WTC11 (cell line): ENCODE measurements around the gene TMEM186. TPM values are rescaled to one million over a fixed set of nuclear protein-coding genes. Genes with fewer than 3 reads are reported as not detected.

Experiments
- ATAC-seq: fragments of 200-7000 bp; cut with Tn5 transposase; 2 replicates; pipeline ENCODE4 v1.10.0; 2021; ENCODE audit warnings: mild to moderate bottlenecking, moderate library complexity
- CTCF ChIA-PET: fragments of 300-600 bp; sonication (Branson Sonifier 250); formaldehyde crosslinking; loops from one replicate; lab custom pipeline; 2021; ENCODE audit warnings: antibody characterized with exemption; lab: Charles Lee
- POLR2A ChIA-PET: fragments of 350-600 bp; sonication (Branson Sonifier 250); formaldehyde crosslinking; loops from one replicate; lab custom pipeline; 2021; ENCODE audit warnings: antibody characterized with exemption; lab: Charles Lee
- DNase-seq: peaks from one replicate; pipeline ENCODE4 v3.0.0; 2021; ENCODE audit warnings: low spot score
- H3K27ac Mint-ChIP-seq: 2 replicates; pipeline ENCODE4 v1.8.0; 2021; ENCODE audit warnings: mixed read lengths
- H3K27me3 Mint-ChIP-seq: 2 replicates; pipeline ENCODE4 v1.8.0; 2021; ENCODE audit warnings: low read depth, mild to moderate bottlenecking, moderate library complexity, mixed read lengths
- H3K36me3 Mint-ChIP-seq: 2 replicates; pipeline ENCODE4 v1.8.0; 2021; ENCODE audit warnings: mixed read lengths
- H3K4me1 Mint-ChIP-seq: 2 replicates; pipeline ENCODE4 v1.8.0; 2022; ENCODE audit warnings: mixed read lengths
- H3K4me3 Mint-ChIP-seq: 2 replicates; pipeline ENCODE4 v1.8.0; 2021; ENCODE audit warnings: mild to moderate bottlenecking, moderate library complexity, mixed read lengths
- H3K9me3 Mint-ChIP-seq: 2 replicates; pipeline ENCODE4 v1.8.0; 2021; ENCODE audit warnings: mixed read lengths
- CBFB ChIP-seq: sonication (generic); formaldehyde crosslinking; IDR thresholded peaks from 2 replicates; pipeline ENCODE4 v1.8.1; 2022; ENCODE audit warnings: mild to moderate bottlenecking, low read depth, missing genetic modification reagents
- E2F1 ChIP-seq: sonication (generic); formaldehyde crosslinking; IDR thresholded peaks from 2 replicates; pipeline ENCODE4 v1.8.0; 2022; ENCODE audit warnings: mild to moderate bottlenecking, missing genetic modification reagents
- E2F5 ChIP-seq: sonication (generic); formaldehyde crosslinking; IDR thresholded peaks from 2 replicates; pipeline ENCODE4 v1.8.1; 2022; ENCODE audit warnings: mild to moderate bottlenecking, moderate library complexity, missing genetic modification reagents
- ERG ChIP-seq: fragments of 250-450 bp; sonication (Bioruptor Pico); IDR thresholded peaks from 2 replicates; pipeline ENCODE4 v1.8.0; 2021; ENCODE audit warnings: mild to moderate bottlenecking
- ETV6 ChIP-seq: sonication (generic); formaldehyde crosslinking; IDR thresholded peaks from 2 replicates; pipeline ENCODE4 v1.8.1; 2022; ENCODE audit warnings: mild to moderate bottlenecking, missing genetic modification reagents
- FOXJ3 ChIP-seq: sonication (generic); formaldehyde crosslinking; IDR thresholded peaks from 2 replicates; pipeline ENCODE4 v1.9.0; 2021; ENCODE audit warnings: missing genetic modification reagents, mild to moderate bottlenecking, borderline replicate concordance
- FOXP4 ChIP-seq: sonication (generic); formaldehyde crosslinking; IDR thresholded peaks from 2 replicates; pipeline ENCODE4 v1.8.0; 2022; ENCODE audit warnings: mild to moderate bottlenecking, missing genetic modification reagents
- MXD4 ChIP-seq: fragments of 250-450 bp; sonication (Bioruptor Pico); IDR thresholded peaks from 2 replicates; pipeline ENCODE4 v1.8.0; 2021; ENCODE audit warnings: mild to moderate bottlenecking, moderate library complexity, borderline replicate concordance
- OVOL2 ChIP-seq: fragments of 250-450 bp; sonication (Bioruptor Pico); IDR thresholded peaks from 2 replicates; pipeline ENCODE4 v1.9.0; 2021; ENCODE audit warnings: mild to moderate bottlenecking, borderline replicate concordance
- PRRX2 ChIP-seq: fragments of 250-450 bp; sonication (Bioruptor Pico); IDR thresholded peaks from 2 replicates; pipeline ENCODE4 v1.8.0; 2021; ENCODE audit warnings: mild to moderate bottlenecking
- SP1 ChIP-seq: sonication (generic); formaldehyde crosslinking; conservative IDR thresholded peaks from 2 replicates; pipeline ENCODE4 v1.8.1; 2022; ENCODE audit warnings: missing genetic modification reagents
- TEAD1 ChIP-seq: sonication (generic); formaldehyde crosslinking; IDR thresholded peaks from 2 replicates; pipeline ENCODE4 v1.8.0; 2022; ENCODE audit warnings: mild to moderate bottlenecking, missing genetic modification reagents
- TEAD4 ChIP-seq: sonication (generic); formaldehyde crosslinking; IDR thresholded peaks from 2 replicates; pipeline ENCODE4 v1.8.0; 2022; ENCODE audit warnings: mild to moderate bottlenecking, missing genetic modification reagents
- ZNF121 ChIP-seq: sonication (generic); formaldehyde crosslinking; IDR thresholded peaks from 2 replicates; pipeline ENCODE4 v1.8.0; 2023; ENCODE audit warnings: missing genetic modification reagents
- ZNF219 ChIP-seq: sonication (generic); formaldehyde crosslinking; IDR thresholded peaks from 2 replicates; pipeline ENCODE4 v1.8.0; 2023; ENCODE audit warnings: missing genetic modification reagents, mild to moderate bottlenecking, borderline replicate concordance
- ZNF263 ChIP-seq: sonication (generic); formaldehyde crosslinking; IDR thresholded peaks from 2 replicates; pipeline ENCODE4 v1.8.1; 2022; ENCODE audit warnings: low read depth, mild to moderate bottlenecking, moderate library complexity, missing genetic modification reagents
- total RNA-seq: library from RNA; stranded (reverse); gene quantifications from 3 replicates; pipeline ENCODE4 v1.2.3, GENCODE V29; 2021
- TF ChIP-seq, protein P1 (sequence below): sonication (generic); formaldehyde crosslinking; IDR thresholded peaks from 2 replicates; pipeline ENCODE4 v1.8.0; 2022; ENCODE audit warnings: mild to moderate bottlenecking, missing genetic modification reagents
- TF ChIP-seq, protein P2 (sequence below): sonication (generic); formaldehyde crosslinking; IDR thresholded peaks from 2 replicates; pipeline ENCODE4 v1.8.0; 2023; ENCODE audit warnings: missing genetic modification reagents, mild to moderate bottlenecking, borderline replicate concordance
- TF ChIP-seq, protein P3 (sequence below): sonication (generic); formaldehyde crosslinking; IDR thresholded peaks from 2 replicates; pipeline ENCODE4 v1.8.1; 2023; ENCODE audit warnings: mild to moderate bottlenecking, missing genetic modification reagents
- TF ChIP-seq, protein P4 (sequence below): sonication (generic); formaldehyde crosslinking; IDR thresholded peaks from 2 replicates; pipeline ENCODE4 v1.8.0; 2022; ENCODE audit warnings: mild to moderate bottlenecking, missing genetic modification reagents

The TMEM186 gene
- total RNA-seq, 1 experiment from 2014 or later: 17.8 TPM

DNA sequence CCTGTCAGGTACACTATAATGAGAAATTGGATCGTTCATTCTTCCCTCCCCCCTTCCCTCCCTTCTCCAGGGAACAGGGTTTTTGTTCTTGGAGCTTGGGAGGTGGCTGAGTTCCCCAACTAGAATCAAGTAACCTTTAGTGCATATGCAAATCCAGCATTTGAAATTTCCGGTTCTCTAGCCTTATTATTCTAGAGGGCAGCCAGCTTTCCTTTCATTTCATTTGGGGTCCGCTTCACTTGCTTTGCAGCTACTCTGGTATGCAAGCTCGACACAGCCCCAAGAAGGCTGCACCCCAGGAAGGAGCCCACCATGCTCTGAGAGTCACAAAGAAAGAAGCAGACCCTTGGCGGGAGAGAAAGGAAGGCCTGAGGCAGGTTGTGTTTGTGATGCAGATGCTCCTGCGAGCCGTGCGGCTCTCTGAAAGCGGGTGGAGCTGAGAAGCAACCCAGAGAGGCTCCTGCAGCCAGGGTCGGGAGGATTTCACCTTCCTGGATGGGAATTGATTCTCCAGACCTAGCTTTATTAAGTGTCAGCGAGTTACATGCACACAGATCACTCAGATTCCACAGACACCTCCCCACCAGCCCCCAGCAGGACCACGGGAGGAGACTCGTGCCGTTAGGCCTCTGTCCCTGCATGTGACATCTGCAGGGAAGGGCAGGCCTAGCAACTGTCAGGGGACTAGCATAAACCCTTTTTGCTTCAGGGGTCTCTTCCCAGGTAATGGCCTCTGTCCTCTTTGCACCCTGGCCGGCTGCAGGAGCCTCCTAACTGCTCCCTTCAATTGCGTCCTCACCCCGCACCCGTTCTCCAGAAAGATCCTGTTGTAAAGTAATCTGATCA lies 34.7 kb upstream of the TMEM186 start:
- peak overlapping the region; percentile 48 for H3K4me3 Mint-ChIP-seq
- TF ChIP-seq, protein P1, sequence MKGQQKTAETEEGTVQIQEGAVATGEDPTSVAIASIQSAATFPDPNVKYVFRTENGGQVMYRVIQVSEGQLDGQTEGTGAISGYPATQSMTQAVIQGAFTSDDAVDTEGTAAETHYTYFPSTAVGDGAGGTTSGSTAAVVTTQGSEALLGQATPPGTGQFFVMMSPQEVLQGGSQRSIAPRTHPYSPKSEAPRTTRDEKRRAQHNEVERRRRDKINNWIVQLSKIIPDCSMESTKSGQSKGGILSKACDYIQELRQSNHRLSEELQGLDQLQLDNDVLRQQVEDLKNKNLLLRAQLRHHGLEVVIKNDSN (CRISPR knock-in tag): no peak
- no peak for TF ChIP-seq CBFB (CRISPR knock-in tag)
- TF ChIP-seq SP1 (CRISPR knock-in tag): 0 out of 2 replicates have a peak, but pooled peaks have one; percentile 33
- no peak; the same call in 1 of the 2 replicates for TF ChIP-seq E2F1 (CRISPR knock-in tag)
- no peak for TF ChIP-seq MXD4
- TF ChIP-seq, protein P2, sequence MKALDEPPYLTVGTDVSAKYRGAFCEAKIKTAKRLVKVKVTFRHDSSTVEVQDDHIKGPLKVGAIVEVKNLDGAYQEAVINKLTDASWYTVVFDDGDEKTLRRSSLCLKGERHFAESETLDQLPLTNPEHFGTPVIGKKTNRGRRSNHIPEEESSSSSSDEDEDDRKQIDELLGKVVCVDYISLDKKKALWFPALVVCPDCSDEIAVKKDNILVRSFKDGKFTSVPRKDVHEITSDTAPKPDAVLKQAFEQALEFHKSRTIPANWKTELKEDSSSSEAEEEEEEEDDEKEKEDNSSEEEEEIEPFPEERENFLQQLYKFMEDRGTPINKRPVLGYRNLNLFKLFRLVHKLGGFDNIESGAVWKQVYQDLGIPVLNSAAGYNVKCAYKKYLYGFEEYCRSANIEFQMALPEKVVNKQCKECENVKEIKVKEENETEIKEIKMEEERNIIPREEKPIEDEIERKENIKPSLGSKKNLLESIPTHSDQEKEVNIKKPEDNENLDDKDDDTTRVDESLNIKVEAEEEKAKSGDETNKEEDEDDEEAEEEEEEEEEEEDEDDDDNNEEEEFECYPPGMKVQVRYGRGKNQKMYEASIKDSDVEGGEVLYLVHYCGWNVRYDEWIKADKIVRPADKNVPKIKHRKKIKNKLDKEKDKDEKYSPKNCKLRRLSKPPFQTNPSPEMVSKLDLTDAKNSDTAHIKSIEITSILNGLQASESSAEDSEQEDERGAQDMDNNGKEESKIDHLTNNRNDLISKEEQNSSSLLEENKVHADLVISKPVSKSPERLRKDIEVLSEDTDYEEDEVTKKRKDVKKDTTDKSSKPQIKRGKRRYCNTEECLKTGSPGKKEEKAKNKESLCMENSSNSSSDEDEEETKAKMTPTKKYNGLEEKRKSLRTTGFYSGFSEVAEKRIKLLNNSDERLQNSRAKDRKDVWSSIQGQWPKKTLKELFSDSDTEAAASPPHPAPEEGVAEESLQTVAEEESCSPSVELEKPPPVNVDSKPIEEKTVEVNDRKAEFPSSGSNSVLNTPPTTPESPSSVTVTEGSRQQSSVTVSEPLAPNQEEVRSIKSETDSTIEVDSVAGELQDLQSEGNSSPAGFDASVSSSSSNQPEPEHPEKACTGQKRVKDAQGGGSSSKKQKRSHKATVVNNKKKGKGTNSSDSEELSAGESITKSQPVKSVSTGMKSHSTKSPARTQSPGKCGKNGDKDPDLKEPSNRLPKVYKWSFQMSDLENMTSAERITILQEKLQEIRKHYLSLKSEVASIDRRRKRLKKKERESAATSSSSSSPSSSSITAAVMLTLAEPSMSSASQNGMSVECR (CRISPR knock-in tag): 0 out of 2 replicates have a peak, but pooled peaks have one; percentile 62
- TF ChIP-seq OVOL2 (CRISPR knock-in tag): no peak
- no peak for TF ChIP-seq ERG
- no peak for TF ChIP-seq PRRX2 (CRISPR knock-in tag)
- TF ChIP-seq ZNF263: no peak
- no peak for TF ChIP-seq ZNF219 (CRISPR knock-in tag)
- no peak for TF ChIP-seq FOXJ3 (CRISPR knock-in tag)
- TF ChIP-seq ZNF121: no peak
- TF ChIP-seq ETV6 (CRISPR knock-in tag): peak; percentile 52; the same call in 1 of the 2 replicates
- TF ChIP-seq FOXP4 (CRISPR knock-in tag): peak; percentile 39; the same call in 1 of the 2 replicates
- TF ChIP-seq, protein P3, sequence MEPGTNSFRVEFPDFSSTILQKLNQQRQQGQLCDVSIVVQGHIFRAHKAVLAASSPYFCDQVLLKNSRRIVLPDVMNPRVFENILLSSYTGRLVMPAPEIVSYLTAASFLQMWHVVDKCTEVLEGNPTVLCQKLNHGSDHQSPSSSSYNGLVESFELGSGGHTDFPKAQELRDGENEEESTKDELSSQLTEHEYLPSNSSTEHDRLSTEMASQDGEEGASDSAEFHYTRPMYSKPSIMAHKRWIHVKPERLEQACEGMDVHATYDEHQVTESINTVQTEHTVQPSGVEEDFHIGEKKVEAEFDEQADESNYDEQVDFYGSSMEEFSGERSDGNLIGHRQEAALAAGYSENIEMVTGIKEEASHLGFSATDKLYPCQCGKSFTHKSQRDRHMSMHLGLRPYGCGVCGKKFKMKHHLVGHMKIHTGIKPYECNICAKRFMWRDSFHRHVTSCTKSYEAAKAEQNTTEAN: no peak
- TF ChIP-seq, protein P4, sequence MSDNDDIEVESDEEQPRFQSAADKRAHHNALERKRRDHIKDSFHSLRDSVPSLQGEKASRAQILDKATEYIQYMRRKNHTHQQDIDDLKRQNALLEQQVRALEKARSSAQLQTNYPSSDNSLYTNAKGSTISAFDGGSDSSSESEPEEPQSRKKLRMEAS: peak; percentile 75; the same call in 1 of the 2 replicates
- TF ChIP-seq TEAD4 (CRISPR knock-in tag): peak; percentile 48; the same call in 1 of the 2 replicates
- TF ChIP-seq E2F5 (CRISPR knock-in tag): peak; percentile 82; the same call in 1 of the 2 replicates
- peak; percentile 86 for TF ChIP-seq TEAD1 (CRISPR knock-in tag)
- H3K36me3 Mint-ChIP-seq: peaks cover 13% of the 10 kb centered on the region
- peak; percentile 93 for ATAC-seq
- no peaks in the 10 kb centered on the region for H3K9me3 Mint-ChIP-seq
- peak overlapping the region; percentile 100 for H3K27ac Mint-ChIP-seq
- ChIA-PET CTCF (interaction anchor here (0.9 to 2.5 kb wide), 12 partner anchors 37 to 302 kb away, joined by 3 to 12 read pairs (median 4); partner anchors contain the start of gene CARHSP1), POLR2A (interaction anchor here (0.9 to 1.8 kb wide), 8 partner anchors 12 to 181 kb away, joined by 3 to 20 read pairs (median 4); partner anchors contain the start of gene CARHSP1)
- DNase-seq: peak; percentile 85
- H3K27me3 Mint-ChIP-seq: no peaks in the 10 kb centered on the region
- peaks cover 62% of the 10 kb centered on the region for H3K4me1 Mint-ChIP-seq
